Measurements from ENCODE around the gene KCNK5.

- TF ChIP-seq POLR2A (IDR thresholded peaks at IDR 0.05) = no peak
- TF ChIP-seq, protein P1, sequence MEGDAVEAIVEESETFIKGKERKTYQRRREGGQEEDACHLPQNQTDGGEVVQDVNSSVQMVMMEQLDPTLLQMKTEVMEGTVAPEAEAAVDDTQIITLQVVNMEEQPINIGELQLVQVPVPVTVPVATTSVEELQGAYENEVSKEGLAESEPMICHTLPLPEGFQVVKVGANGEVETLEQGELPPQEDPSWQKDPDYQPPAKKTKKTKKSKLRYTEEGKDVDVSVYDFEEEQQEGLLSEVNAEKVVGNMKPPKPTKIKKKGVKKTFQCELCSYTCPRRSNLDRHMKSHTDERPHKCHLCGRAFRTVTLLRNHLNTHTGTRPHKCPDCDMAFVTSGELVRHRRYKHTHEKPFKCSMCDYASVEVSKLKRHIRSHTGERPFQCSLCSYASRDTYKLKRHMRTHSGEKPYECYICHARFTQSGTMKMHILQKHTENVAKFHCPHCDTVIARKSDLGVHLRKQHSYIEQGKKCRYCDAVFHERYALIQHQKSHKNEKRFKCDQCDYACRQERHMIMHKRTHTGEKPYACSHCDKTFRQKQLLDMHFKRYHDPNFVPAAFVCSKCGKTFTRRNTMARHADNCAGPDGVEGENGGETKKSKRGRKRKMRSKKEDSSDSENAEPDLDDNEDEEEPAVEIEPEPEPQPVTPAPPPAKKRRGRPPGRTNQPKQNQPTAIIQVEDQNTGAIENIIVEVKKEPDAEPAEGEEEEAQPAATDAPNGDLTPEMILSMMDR (IDR thresholded peaks at IDR 0.05) = no peak
Observed at GRCh38 chr6:39172377-39172757, 56.9 kb downstream of the KCNK5 start.

Measured in uterus (tissue), 2 donors.